Measurements from ENCODE around the gene FAM193A.

GRCh38 chr4:2572076-2572475 lies 35.6 kb downstream of the FAM193A start:
- TF ChIP-seq CREB1 (IDR thresholded peaks at IDR 0.05; ENCODE audit: low read depth): no peak
- TF ChIP-seq TCF12 (IDR thresholded peaks at IDR 0.05; ENCODE audit: low read depth): no peak
- no peak for TF ChIP-seq EP300 (IDR thresholded peaks at IDR 0.05; ENCODE audit: borderline replicate concordance)
- TF ChIP-seq RAD21 (IDR thresholded peaks at IDR 0.05; ENCODE audit: low read depth): no peak
- TF ChIP-seq REST (IDR thresholded peaks at IDR 0.05; ENCODE audit: low read depth): no peak
- no peak for TF ChIP-seq USF1 (IDR thresholded peaks at IDR 0.05)
- TF ChIP-seq TAF1 (IDR thresholded peaks at IDR 0.05; ENCODE audit: low read depth): no peak
- TF ChIP-seq FOXM1 (IDR thresholded peaks at IDR 0.05; ENCODE audit: borderline replicate concordance, low read depth): no peak
- no peak for TF ChIP-seq MAX (IDR thresholded peaks at IDR 0.05)
- TF ChIP-seq CEBPB (IDR thresholded peaks at IDR 0.05): no peak
- TF ChIP-seq NFIC (IDR thresholded peaks at IDR 0.05): no peak

All from Ishikawa (cell line).